K562 (cell line): Measurements from ENCODE around the gene CSTPP1.

Experiments
- CBX3 ChIP-seq, 2 experiments: IDR thresholded peaks; 1 replicate in 1 of 2; 2 replicates in 1 of 2; pipeline ENCODE4 v1.6.1; 2012; ENCODE audit warnings: inconsistent platforms in 2 of 2, low read length in 2 of 2, borderline replicate concordance in 1 of 2, control low read depth in 1 of 2
- CTCF ChIP-seq, 3 experiments: IDR thresholded peaks in 2 of 3; conservative IDR thresholded peaks in 1 of 3; 2 replicates each; pipeline ENCODE4 v1.5.1; 2011 to 2012; ENCODE audit warnings: low read length in 3 of 3, mild to moderate bottlenecking in 3 of 3, control low read depth in 2 of 3, improper control_type of control experiment in 1 of 3, inconsistent platforms in 1 of 3, low read depth in 1 of 3, mixed read lengths in 1 of 3, moderate library complexity in 1 of 3; ENCODE audit not compliant: insufficient read depth in 2 of 3
- EP300 ChIP-seq: IDR thresholded peaks from 2 replicates; pipeline ENCODE4 v1.6.1; 2012; ENCODE audit warnings: low read length, improper control_type of control experiment
- MNT ChIP-seq, 2 experiments: fragments of 450-650 bp; conservative IDR thresholded peaks; 2 replicates each; pipeline ENCODE4 v1.6.1; 2017; ENCODE audit warnings: mild to moderate bottlenecking in 2 of 2, moderate library complexity in 2 of 2
- SMARCC2 ChIP-seq: fragments of 450-650 bp; IDR thresholded peaks from 2 replicates; pipeline ENCODE4 v1.6.1; 2017; ENCODE audit warnings: antibody characterized with exemption, moderate library complexity, mild to moderate bottlenecking, low read depth
- ZNF398 ChIP-seq: fragments of 250-450 bp; sonication (Bioruptor Pico); IDR thresholded peaks from 2 replicates; pipeline ENCODE4 v1.8.0; 2021; ENCODE audit warnings: moderate library complexity, mild to moderate bottlenecking, inconsistent platforms

GRCh38 chr11:47007579-47007978, 71.0 kb downstream of the CSTPP1 start:
- no peak for TF ChIP-seq MNT (conservative IDR thresholded peaks at IDR 0.05)
- no peak for TF ChIP-seq ZNF398
- no peak for TF ChIP-seq SMARCC2
- TF ChIP-seq CBX3 (IDR thresholded peaks at IDR 0.05; ENCODE audit: borderline replicate concordance in 1 of 2, low read length in 2 of 2): no peak
- no peak for TF ChIP-seq CTCF (IDR thresholded peaks at IDR 0.05 in 2 of 3, conservative IDR thresholded peaks at IDR 0.05 in 1 of 3; ENCODE audit: insufficient read depth in 2 of 3, low read depth in 1 of 3, low read length in 3 of 3)
- no peak for TF ChIP-seq EP300
